Measurements from ENCODE around the gene NLGN1.

NLGN1 gene

DNA sequence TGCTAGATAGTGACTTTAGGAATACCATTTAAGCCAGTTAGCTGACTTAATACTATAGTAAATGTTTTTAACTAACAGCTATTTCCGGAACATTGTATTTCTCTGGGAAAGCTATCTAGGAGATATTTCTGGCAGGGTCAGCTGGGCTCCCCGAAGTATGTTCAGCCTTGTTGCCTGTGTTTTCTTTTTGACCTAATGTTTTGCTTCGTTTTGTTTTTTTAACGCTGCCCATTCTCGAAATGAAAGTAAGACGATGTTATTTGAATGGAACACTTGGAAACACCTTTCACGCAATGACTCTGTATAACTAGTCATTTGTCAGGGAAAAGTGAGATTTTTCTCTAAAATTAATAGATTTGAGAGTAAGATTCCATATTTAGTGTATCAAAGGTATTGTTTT, 758.7 kb downstream of the NLGN1 start:
- in situ Hi-C loops (cut with HindIII; ENCODE audit: low pct_ligation_motif_present, low sequenced_read_pairs), result no loop called here
- TF ChIP-seq, protein P1, sequence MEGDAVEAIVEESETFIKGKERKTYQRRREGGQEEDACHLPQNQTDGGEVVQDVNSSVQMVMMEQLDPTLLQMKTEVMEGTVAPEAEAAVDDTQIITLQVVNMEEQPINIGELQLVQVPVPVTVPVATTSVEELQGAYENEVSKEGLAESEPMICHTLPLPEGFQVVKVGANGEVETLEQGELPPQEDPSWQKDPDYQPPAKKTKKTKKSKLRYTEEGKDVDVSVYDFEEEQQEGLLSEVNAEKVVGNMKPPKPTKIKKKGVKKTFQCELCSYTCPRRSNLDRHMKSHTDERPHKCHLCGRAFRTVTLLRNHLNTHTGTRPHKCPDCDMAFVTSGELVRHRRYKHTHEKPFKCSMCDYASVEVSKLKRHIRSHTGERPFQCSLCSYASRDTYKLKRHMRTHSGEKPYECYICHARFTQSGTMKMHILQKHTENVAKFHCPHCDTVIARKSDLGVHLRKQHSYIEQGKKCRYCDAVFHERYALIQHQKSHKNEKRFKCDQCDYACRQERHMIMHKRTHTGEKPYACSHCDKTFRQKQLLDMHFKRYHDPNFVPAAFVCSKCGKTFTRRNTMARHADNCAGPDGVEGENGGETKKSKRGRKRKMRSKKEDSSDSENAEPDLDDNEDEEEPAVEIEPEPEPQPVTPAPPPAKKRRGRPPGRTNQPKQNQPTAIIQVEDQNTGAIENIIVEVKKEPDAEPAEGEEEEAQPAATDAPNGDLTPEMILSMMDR (IDR thresholded peaks at IDR 0.05; ENCODE audit: low read depth, low read length, missing control alignments), result no peak
- H3K27ac ChIP-seq, result peak overlapping the region; percentile 50
- no peaks in the 10 kb centered on the region for H3K27me3 ChIP-seq (replicated peaks)
- no peaks in the 10 kb centered on the region for H3K36me3 ChIP-seq (replicated peaks)
- DNase-seq, result peak; percentile 52
- H3K4me3 ChIP-seq (ENCODE audit: low read depth, low read length), result peak overlapping the region; percentile 13

DNA sequence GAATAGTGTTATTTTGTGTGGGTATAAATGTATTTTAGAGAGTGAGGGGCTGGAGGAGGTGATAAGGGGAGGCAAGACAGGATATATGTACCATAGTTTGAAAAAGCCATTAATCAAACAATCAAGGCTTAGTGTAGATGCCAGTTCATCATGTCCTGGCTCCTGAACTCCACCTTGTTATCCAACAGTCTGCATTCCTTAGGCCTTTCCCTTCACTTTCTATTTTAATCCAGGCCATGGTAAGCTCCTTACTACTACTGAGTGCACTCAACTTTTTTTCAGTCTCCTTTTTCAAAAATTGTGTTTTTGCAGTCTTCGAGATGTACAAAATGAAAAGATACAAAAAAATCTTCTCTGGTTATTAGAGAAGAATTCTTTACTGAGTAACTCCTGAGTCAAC, 761.1 kb downstream of the NLGN1 start:
- Histone ChIP-seq H3K27ac (no peak overlapping the region), H3K4me3 (ENCODE audit: low read depth, low read length) (no peak overlapping the region), H3K36me3 (replicated peaks) (no peaks in the 10 kb centered on the region), H3K27me3 (replicated peaks) (no peaks in the 10 kb centered on the region)
- TF ChIP-seq, protein P1 (IDR thresholded peaks at IDR 0.05; ENCODE audit: low read depth, low read length, missing control alignments), result no peak
- in situ Hi-C loops (cut with HindIII; ENCODE audit: low pct_ligation_motif_present, low sequenced_read_pairs), result no loop called here
- DNase-seq, result no peak

DNA sequence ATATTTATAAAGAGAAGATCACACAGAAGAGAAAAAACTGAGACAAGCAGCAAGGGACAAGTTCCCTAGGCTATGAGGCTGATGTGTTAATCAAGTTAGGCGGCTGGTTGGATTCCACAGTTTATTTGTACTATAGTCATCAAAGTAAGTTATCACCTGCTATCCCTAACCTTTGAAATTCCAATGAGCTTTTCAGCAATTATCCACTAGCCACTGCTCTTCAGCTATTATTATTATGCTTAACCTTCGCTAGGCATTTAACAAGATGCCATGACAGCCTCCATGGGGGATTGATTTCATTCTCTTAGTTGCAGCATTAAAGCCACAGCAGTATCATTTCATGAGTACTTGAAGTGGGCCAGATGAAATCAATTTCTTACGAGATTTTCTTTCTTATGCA, 762.1 kb downstream of the NLGN1 start:
- Histone ChIP-seq H3K4me3 (ENCODE audit: low read depth, low read length) (no peak overlapping the region), H3K27me3 (replicated peaks) (no peaks in the 10 kb centered on the region), H3K27ac (no peak overlapping the region), H3K36me3 (replicated peaks) (no peaks in the 10 kb centered on the region)
- DNase-seq, result no peak
- TF ChIP-seq, protein P1 (IDR thresholded peaks at IDR 0.05; ENCODE audit: low read depth, low read length, missing control alignments), result no peak
- in situ Hi-C loops (cut with HindIII; ENCODE audit: low pct_ligation_motif_present, low sequenced_read_pairs), result no loop called here

DNA sequence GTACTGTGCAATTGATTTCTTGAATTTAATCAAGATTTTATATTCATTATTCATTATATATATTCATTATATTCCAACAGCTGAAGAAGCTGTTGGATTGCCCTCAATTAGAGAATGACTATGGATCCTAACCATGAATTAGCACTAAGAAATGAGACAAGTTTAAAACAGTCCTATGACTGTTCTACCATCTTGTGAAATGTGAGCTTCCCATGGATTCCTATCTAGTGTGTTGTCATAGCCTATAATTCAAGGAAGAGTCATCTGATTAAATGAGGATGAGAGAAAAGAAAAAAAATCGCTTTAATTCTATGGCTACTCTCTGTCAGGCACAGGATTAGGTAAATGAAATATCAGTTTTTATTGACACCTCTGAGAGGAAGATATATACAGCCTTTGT, 765.0 kb downstream of the NLGN1 start:
- in situ Hi-C loops (cut with HindIII; ENCODE audit: low pct_ligation_motif_present, low sequenced_read_pairs), result no loop called here
- H3K4me3 ChIP-seq (ENCODE audit: low read depth, low read length), result no peak overlapping the region
- peak; percentile 24 for DNase-seq
- no peaks in the 10 kb centered on the region for H3K36me3 ChIP-seq (replicated peaks)
- H3K27me3 ChIP-seq (replicated peaks), result no peaks in the 10 kb centered on the region
- TF ChIP-seq, protein P1 (IDR thresholded peaks at IDR 0.05; ENCODE audit: low read depth, low read length, missing control alignments), result no peak
- no peak overlapping the region for H3K27ac ChIP-seq

DNA sequence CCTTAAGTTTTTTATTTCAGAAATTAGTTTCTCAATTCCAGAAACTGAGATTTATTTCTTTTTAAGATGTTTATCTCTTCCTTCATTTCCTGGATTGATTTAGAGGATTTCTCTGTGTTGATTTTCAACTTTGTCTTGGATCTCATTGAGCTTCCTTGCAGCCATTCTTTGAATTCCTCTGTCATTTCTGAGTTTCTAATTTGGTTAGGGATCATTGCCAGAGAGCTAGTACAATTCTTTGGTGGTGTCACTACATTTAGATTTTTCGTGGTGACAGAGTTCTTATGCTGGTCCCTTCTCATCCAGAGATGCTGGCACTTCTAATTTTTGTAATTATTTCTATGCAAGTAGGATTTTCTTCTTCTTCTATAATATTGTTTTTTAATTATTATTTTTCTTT, 770.5 kb downstream of the NLGN1 start:
- Histone ChIP-seq H3K36me3 (replicated peaks) (no peaks in the 10 kb centered on the region), H3K27me3 (replicated peaks) (no peaks in the 10 kb centered on the region), H3K27ac (no peak overlapping the region), H3K4me3 (ENCODE audit: low read depth, low read length) (no peak overlapping the region)
- in situ Hi-C loops (cut with HindIII; ENCODE audit: low pct_ligation_motif_present, low sequenced_read_pairs), result no loop called here
- TF ChIP-seq, protein P1 (IDR thresholded peaks at IDR 0.05; ENCODE audit: low read depth, low read length, missing control alignments), result no peak
- DNase-seq, result no peak

DNA sequence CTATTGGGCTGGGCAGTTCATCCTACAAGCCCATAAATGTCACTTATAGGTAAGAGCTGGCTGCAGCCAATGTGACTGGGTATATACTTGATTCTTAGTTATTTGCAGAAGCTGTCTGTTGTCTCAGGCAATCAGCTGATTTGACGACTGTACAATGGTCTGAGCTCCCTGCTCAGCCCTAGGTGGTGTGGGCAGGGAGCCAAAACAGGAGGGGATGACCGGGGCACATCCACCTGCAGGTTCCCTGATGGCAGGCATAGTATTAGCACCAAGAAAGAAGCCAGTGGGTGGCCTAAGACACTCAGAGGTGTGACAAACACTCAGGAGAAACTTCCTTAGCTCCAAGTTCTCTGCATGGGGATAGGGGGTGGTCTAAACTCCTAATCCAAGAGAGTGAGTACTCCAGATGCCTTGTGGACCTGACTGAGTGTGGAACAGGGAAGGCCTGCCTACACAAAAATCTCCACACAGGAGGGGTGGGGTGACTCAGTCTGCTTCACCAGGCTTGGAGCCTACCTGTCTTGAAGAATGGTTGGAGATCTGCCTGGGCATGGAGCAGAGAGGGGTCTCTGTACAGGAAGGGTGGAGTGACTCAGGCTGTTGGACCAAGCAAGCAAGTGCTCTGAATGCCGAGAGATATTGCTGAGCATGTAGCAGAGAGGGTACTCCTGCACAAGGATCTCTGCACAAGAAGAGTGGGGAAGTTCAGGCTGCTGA, 771.2 kb downstream of the NLGN1 start:
- TF ChIP-seq, protein P1 (IDR thresholded peaks at IDR 0.05; ENCODE audit: low read depth, low read length, missing control alignments), result no peak
- no peak overlapping the region for H3K27ac ChIP-seq
- in situ Hi-C loops (cut with HindIII; ENCODE audit: low pct_ligation_motif_present, low sequenced_read_pairs), result no loop called here
- DNase-seq, result no peak
- no peaks in the 10 kb centered on the region for H3K36me3 ChIP-seq (replicated peaks)
- no peaks in the 10 kb centered on the region for H3K27me3 ChIP-seq (replicated peaks)
- no peak overlapping the region for H3K4me3 ChIP-seq (ENCODE audit: low read depth, low read length)

All from brain microvascular endothelial cell (primary cell).